Panc1 (cell line): ENCODE data around the gene SH3RF2. TPM values are rescaled to one million over a fixed set of nuclear protein-coding genes. Genes with fewer than 3 reads are reported as not detected.

Experiments
- ATAC-seq: fragments of 200-7000 bp; cut with Tn5 transposase; 2 replicates; pipeline ENCODE4 v1.9.1; 2020; ENCODE audit warnings: mild to moderate bottlenecking, moderate library complexity
- BruUV-seq: library from RNA; stranded (reverse); fragments of 400-500 nt; replicated peaks from 2 replicates; lab custom pipeline; 2021; lab: Mats Ljungman, UMichigan
- CTCF ChIA-PET: fragments of 300-600 bp; sonication (Branson Sonifier 250); formaldehyde crosslinking; loops from one replicate; lab custom pipeline; 2022; ENCODE audit warnings: antibody characterized with exemption; lab: Charles Lee
- POLR2A ChIA-PET: fragments of 300-600 bp; sonication (Branson Sonifier 250); formaldehyde crosslinking; loops from one replicate; lab custom pipeline; 2022; ENCODE audit warnings: antibody characterized with exemption; lab: Charles Lee
- DNase-seq: peaks from one replicate; pipeline ENCODE4 v3.0.0-alpha.2; 2010; ENCODE audit warnings: low read depth, low spot score
- H3K27ac ChIP-seq: 2 replicates; pipeline ENCODE4 v1.5.1; 2011; ENCODE audit warnings: mild to moderate bottlenecking, low read length, inconsistent platforms
- H3K27me3 ChIP-seq: fragments of 200-500 bp; sonication (Bioruptor generic); 2 replicates; pipeline ENCODE4 v1.6.0; 2014; ENCODE audit warnings: low read length, inconsistent platforms; ENCODE audit not compliant: control insufficient read depth, insufficient read depth
- H3K36me3 ChIP-seq: fragments of 200-500 bp; sonication (Bioruptor generic); 2 replicates; pipeline ENCODE4 v1.5.1; 2014; ENCODE audit warnings: inconsistent platforms, mild to moderate bottlenecking, low read length, moderate library complexity; ENCODE audit not compliant: control insufficient read depth, insufficient read depth
- H3K4me1 ChIP-seq: 2 replicates; pipeline ENCODE4 v1.5.1; 2011; ENCODE audit warnings: inconsistent platforms, mild to moderate bottlenecking, low read length, moderate library complexity; ENCODE audit not compliant: control insufficient read depth, insufficient read depth
- H3K4me3 ChIP-seq, 2 experiments: 2 replicates each; pipeline ENCODE4 v1.5.1; 2011 to 2012; ENCODE audit warnings: low read depth in 2 of 2, low read length in 2 of 2, mild to moderate bottlenecking in 2 of 2, inconsistent platforms in 1 of 2, moderate library complexity in 1 of 2
- H3K9me3 ChIP-seq: fragments of 200-500 bp; sonication (Bioruptor generic); 2 replicates; pipeline ENCODE4 v1.5.1; 2014; ENCODE audit warnings: low read depth, mild to moderate bottlenecking, inconsistent platforms, low read length, moderate library complexity; ENCODE audit not compliant: control insufficient read depth, insufficient read depth
- POLR2AphosphoS5 ChIP-seq: IDR thresholded peaks from 2 replicates; pipeline ENCODE4 v1.6.1; 2012; ENCODE audit warnings: mild to moderate bottlenecking, low read depth, low read length, moderate library complexity
- REST ChIP-seq, 2 experiments: IDR thresholded peaks; 2 replicates each; pipeline ENCODE4 v1.6.1; 2011 to 2012; ENCODE audit warnings: low read depth in 2 of 2, control low read depth in 1 of 2, low read length in 1 of 2, mild to moderate bottlenecking in 1 of 2, moderate library complexity in 1 of 2; ENCODE audit not compliant: insufficient read depth in 1 of 2
- TCF7L2 ChIP-seq: IDR thresholded peaks from 2 replicates; pipeline ENCODE4 v1.6.1; 2011; ENCODE audit warnings: mild to moderate bottlenecking, low read depth, low read length, inconsistent platforms
- in situ Hi-C: cut with HindIII; loops from 2 replicates; pipeline ENCODE4 v1.10.0; 2016; ENCODE audit warnings: low sequenced_read_pairs, low pct_unique_long_range_greater_than_20kb
- intact Hi-C: fragments of 100-400 bp; cut with micrococcal nuclease; formaldehyde crosslinking; loops from one replicate; pipeline ENCODE4 v1.10.0; 2022; ENCODE audit not compliant: unreplicated experiment
- total RNA-seq: library from RNA; stranded (reverse); gene quantifications from one replicate; pipeline ENCODE4 v1.2.1, GENCODE V29; 2021; ENCODE audit not compliant: unreplicated experiment
- TF ChIP-seq, protein P1 (sequence below): fragments of 450-650 bp; IDR thresholded peaks from 2 replicates; pipeline ENCODE4 v1.5.1; 2017; ENCODE audit warnings: mild to moderate bottlenecking

SH3RF2 gene
- total RNA-seq, 1 experiment from 2014 or later, result 23.1 TPM

- H3K36me3 ChIP-seq, result no peaks in the 10 kb centered on the region
- ChIA-PET POLR2A (interaction anchor here (0.7 kb wide), 2 partner anchors 19 to 32 kb away, joined by 3 to 4 read pairs; no protein-coding TSS in a partner anchor), CTCF (interaction anchor here (0.7 kb wide), 1 partner anchor 161 kb away, joined by 4 read pairs; no protein-coding TSS in a partner anchor)
- no peaks in the 10 kb centered on the region for H3K9me3 ChIP-seq
- in situ Hi-C loops (no loop called here), intact Hi-C loops (no loop called here)
- no peak for ATAC-seq
- H3K4me1 ChIP-seq, result no peaks in the 10 kb centered on the region
- H3K4me3 ChIP-seq, result no peak overlapping the region
- TF ChIP-seq POLR2AphosphoS5 (no peak), TCF7L2 (no peak)
- no peak overlapping the region; the same call in 1 of the 2 replicates for H3K27ac ChIP-seq
- no peaks in the 10 kb centered on the region for H3K27me3 ChIP-seq
- no peak for DNase-seq
- no TSS peak for BruUV-seq
Measured at GRCh38 chr5:145906401-145906800, 30.0 kb upstream of the SH3RF2 start.

GRCh38 chr5:145908206-145908960, 28.0 kb upstream of the SH3RF2 start:
- CTCF ChIA-PET, result interaction anchor here (1.1 to 1.6 kb wide), 2 partner anchors 14 to 132 kb away, joined by 3 read pairs; no protein-coding TSS in a partner anchor
- DNase-seq (no peak), ATAC-seq (peak; percentile 76; the same call in 1 of the 2 replicates)
- Histone ChIP-seq H3K4me1 (no peaks in the 10 kb centered on the region), H3K27ac (no peak overlapping the region), H3K36me3 (no peaks in the 10 kb centered on the region), H3K9me3 (no peaks in the 10 kb centered on the region), H3K27me3 (no peaks in the 10 kb centered on the region), H3K4me3 (no peak overlapping the region)
- TF ChIP-seq, protein P1, sequence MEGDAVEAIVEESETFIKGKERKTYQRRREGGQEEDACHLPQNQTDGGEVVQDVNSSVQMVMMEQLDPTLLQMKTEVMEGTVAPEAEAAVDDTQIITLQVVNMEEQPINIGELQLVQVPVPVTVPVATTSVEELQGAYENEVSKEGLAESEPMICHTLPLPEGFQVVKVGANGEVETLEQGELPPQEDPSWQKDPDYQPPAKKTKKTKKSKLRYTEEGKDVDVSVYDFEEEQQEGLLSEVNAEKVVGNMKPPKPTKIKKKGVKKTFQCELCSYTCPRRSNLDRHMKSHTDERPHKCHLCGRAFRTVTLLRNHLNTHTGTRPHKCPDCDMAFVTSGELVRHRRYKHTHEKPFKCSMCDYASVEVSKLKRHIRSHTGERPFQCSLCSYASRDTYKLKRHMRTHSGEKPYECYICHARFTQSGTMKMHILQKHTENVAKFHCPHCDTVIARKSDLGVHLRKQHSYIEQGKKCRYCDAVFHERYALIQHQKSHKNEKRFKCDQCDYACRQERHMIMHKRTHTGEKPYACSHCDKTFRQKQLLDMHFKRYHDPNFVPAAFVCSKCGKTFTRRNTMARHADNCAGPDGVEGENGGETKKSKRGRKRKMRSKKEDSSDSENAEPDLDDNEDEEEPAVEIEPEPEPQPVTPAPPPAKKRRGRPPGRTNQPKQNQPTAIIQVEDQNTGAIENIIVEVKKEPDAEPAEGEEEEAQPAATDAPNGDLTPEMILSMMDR, result peak; percentile 61
- TF ChIP-seq TCF7L2 (no peak), REST (IDR thresholded peaks at IDR 0.05; ENCODE audit: insufficient read depth in 1 of 2, low read depth in 2 of 2, low read length in 1 of 2) (no peak), POLR2AphosphoS5 (no peak)
- in situ Hi-C loops, result no loop called here
- BruUV-seq, result no TSS peak
- POLR2A ChIA-PET, result no interaction called here
- intact Hi-C loops, result no loop called here

- Histone ChIP-seq H3K27me3 (no peaks in the 10 kb centered on the region), H3K4me3 (no peak overlapping the region), H3K9me3 (no peaks in the 10 kb centered on the region), H3K4me1 (no peaks in the 10 kb centered on the region), H3K36me3 (no peaks in the 10 kb centered on the region), H3K27ac (no peak overlapping the region)
- no peak for TF ChIP-seq TCF7L2
- no peak for TF ChIP-seq POLR2AphosphoS5
- ATAC-seq (no peak), DNase-seq (no peak)
- no TSS peak for BruUV-seq
- ChIA-PET POLR2A (no interaction called here), CTCF (no interaction called here)
- intact Hi-C loops, result no loop called here
- in situ Hi-C loops, result no loop called here
Measured at GRCh38 chr5:145911164-145911563, 25.2 kb upstream of the SH3RF2 start.
